Measurements from ENCODE around the gene VAV1.

DNA sequence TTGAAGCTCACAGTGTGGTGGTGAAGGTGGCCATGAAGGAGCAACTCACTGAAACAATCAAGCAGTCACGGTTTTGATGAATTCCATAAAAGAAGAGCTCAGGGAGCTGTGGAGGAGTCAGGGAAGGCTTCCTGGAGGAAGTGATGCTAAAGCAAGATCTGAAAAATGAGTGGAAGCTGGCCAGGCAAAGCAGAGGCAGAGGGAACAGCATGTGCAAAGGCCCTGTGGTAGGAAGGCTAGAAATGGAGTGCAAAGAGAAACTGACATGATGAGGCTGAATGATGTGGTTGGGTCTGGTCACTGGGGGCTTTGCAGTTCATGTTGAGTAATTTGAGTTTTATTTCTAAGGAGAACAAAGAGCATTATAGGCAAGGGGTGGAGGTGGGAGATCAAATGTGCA lies 121.8 kb downstream of the VAV1 start:
- no peak for TF ChIP-seq CTCF (conservative IDR thresholded peaks at IDR 0.05; ENCODE audit: low read depth, low read length)
- no peak for TF ChIP-seq EZH2 (IDR thresholded peaks at IDR 0.05; ENCODE audit: low read length, unreplicated experiment)
- TF ChIP-seq EZH2phosphoT487 (IDR thresholded peaks at IDR 0.05; ENCODE audit: borderline replicate concordance, low read length) = no peak
